Neural crest cell (in vitro differentiated cells): ENCODE measurements around the gene SSR1. TPM values are rescaled to one million over a fixed set of nuclear protein-coding genes. Genes with fewer than 3 reads are reported as not detected.
"Not testable (repeated sequence)": the region's sequence is repeated elsewhere in the genome, so short reads cannot be mapped to it uniquely, and the experiment has no call there.

ENCODE experiments used
- DNase-seq: peaks from one replicate; pipeline ENCODE4 v3.0.0; 2021; ENCODE audit warnings: low read depth, mixed read lengths, low spot score
- H3K27ac Mint-ChIP-seq: one replicate; pipeline ENCODE4 v1.8.0; 2021; ENCODE audit warnings: mild to moderate bottlenecking, mixed read lengths; ENCODE audit not compliant: unreplicated experiment
- H3K27me3 Mint-ChIP-seq: 2 replicates; pipeline ENCODE4 v1.8.0; 2021; ENCODE audit warnings: low read depth, mild to moderate bottlenecking, mixed read lengths
- H3K36me3 Mint-ChIP-seq: 2 replicates; pipeline ENCODE4 v1.8.0; 2021; ENCODE audit warnings: low read depth, mild to moderate bottlenecking, mixed read lengths
- H3K4me1 Mint-ChIP-seq: 2 replicates; pipeline ENCODE4 v1.8.0; 2021; ENCODE audit warnings: mixed read lengths
- H3K4me3 Mint-ChIP-seq: one replicate; pipeline ENCODE4 v1.8.0; 2021; ENCODE audit warnings: mild to moderate bottlenecking, mixed read lengths
- H3K9me3 Mint-ChIP-seq: 2 replicates; pipeline ENCODE4 v1.8.0; 2021; ENCODE audit warnings: mixed read lengths
- CTCF ChIP-seq: fragments of 200-600 bp; sonication (generic); conservative IDR thresholded peaks from 2 replicates; pipeline ENCODE4 v1.5.0; 2021; ENCODE audit warnings: antibody characterized with exemption, mild to moderate bottlenecking
- total RNA-seq: library from RNA; stranded (reverse); gene quantifications from 2 replicates; pipeline ENCODE4 v1.2.1, GENCODE V29; 2021

SSR1 gene
- total RNA-seq, 1 donor from 2014 or later: 110 TPM

GRCh38 chr6:7341989-7342742 lies 29.2 kb upstream of the SSR1 start:
- Mint-ChIP-seq H3K9me3 (peaks cover 4% of the 10 kb centered on the region), H3K36me3 (no peaks in the 10 kb centered on the region), H3K4me3 (no peak overlapping the region), H3K27ac (no peak overlapping the region), H3K27me3 (no peaks in the 10 kb centered on the region), H3K4me1 (no peaks in the 10 kb centered on the region)
- DNase-seq: no peak
- no peak for TF ChIP-seq CTCF

DNA sequence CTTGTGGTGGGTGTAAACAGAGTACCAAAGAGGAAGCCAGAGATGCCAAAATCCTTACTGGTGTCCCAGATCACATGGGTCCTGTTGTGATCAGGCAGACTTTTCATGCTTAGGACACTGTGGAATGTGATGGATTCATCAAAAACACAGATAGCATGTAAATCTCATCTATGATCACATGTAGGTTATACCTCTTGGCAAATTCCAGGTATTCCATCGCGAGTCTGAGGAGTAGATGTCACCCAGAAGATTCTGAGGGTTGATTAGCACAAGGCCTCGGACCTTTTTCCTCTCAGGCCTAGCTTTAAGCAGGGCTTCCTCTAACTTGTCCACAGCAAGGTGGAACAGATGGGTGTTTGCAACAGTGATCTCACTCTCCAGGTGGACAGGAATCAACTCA lies 28.3 kb upstream of the SSR1 start:
- peaks cover 4% of the 10 kb centered on the region for H3K9me3 Mint-ChIP-seq
- no peaks in the 10 kb centered on the region for H3K27me3 Mint-ChIP-seq
- no peak for DNase-seq
- no peak overlapping the region for H3K4me3 Mint-ChIP-seq
- no peak overlapping the region for H3K27ac Mint-ChIP-seq
- H3K4me1 Mint-ChIP-seq: no peaks in the 10 kb centered on the region
- TF ChIP-seq CTCF: no peak
- H3K36me3 Mint-ChIP-seq: no peaks in the 10 kb centered on the region

DNA sequence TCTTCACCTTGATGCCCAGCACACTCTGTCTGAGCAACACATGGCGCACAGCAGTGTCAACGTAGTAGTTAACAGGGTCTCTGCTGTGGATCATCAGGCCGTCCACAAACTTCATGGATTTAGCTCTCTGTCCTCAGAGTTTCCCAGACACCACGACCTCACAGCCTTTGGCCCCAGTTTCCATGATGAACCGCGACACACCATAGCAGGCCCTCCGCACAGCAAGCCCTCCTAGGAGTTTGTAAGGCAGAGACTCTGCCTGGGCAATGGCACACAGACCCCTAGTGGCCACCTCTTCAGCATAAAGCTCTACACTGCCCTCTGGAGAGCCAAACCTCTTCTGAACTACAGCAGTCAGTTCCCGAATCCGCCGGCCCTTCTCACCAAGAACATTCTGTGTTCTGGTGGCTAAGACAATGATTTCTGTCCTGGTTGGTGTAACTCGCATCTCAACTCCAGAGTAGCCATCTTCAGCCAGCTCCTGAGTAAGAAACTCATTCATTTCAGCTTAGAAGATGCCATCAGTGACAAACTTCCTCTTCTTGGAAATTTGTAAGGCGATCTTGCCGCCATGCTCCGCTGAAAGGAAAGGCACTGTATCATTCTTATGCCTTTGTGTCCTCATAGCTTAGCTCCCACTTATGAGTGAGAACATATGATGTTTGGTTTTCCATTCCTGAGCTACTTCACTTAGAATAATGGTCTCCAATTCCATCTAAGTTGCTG lies 26.2 kb upstream of the SSR1 start:
- not testable (repeated sequence) for H3K27ac Mint-ChIP-seq, H3K27me3 Mint-ChIP-seq, H3K4me3 Mint-ChIP-seq, H3K4me1 Mint-ChIP-seq, H3K9me3 Mint-ChIP-seq, H3K36me3 Mint-ChIP-seq
- peak; percentile 11 for DNase-seq
- TF ChIP-seq CTCF: peak; percentile 44

DNA sequence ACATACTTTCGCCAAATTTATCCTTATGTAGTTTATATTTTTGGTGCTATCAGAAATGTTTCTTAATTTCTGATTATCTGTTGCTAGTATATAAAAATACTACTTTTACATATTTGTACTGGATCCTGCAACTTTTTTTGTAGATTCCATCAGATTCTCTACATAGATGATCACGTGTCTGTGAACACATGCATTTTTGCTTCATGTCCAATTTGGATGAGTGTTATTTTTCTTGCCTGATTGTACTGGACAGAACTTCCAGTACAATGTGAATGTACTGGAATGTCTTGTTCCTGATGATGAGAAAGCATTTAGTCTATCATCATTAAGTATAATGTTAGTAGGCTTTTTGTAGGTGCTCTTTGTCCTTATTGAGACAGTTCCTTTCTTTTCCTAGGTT lies 25.0 kb upstream of the SSR1 start:
- Mint-ChIP-seq H3K4me1 (no peaks in the 10 kb centered on the region), H3K4me3 (no peak overlapping the region), H3K27me3 (no peaks in the 10 kb centered on the region), H3K36me3 (no peaks in the 10 kb centered on the region), H3K9me3 (no peaks in the 10 kb centered on the region), H3K27ac (no peak overlapping the region)
- no peak for TF ChIP-seq CTCF
- DNase-seq: no peak

DNA sequence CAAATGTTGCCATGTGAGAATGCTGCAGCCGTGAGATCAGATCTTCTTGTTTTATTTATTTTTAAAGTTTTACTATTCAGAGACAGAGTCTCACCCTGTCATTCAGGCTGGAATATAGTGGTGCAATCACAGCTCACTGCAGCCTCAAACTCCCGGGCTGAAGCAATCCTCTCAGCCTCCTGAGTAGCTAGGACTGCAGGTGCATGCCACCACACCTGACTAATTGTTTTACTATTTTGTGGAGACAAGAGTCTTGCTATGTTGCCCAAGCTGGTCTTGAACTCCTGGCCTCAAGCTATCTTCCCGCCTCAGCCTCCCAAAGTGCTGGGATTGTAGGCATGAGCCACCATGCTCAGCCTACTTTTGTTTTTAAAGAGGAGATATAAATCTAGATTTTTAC lies 22.5 kb upstream of the SSR1 start:
- no peak overlapping the region for H3K4me3 Mint-ChIP-seq
- DNase-seq: no peak
- no peaks in the 10 kb centered on the region for H3K9me3 Mint-ChIP-seq
- no peaks in the 10 kb centered on the region for H3K27me3 Mint-ChIP-seq
- no peaks in the 10 kb centered on the region for H3K36me3 Mint-ChIP-seq
- no peak for TF ChIP-seq CTCF
- H3K4me1 Mint-ChIP-seq: no peaks in the 10 kb centered on the region
- H3K27ac Mint-ChIP-seq: no peak overlapping the region
